ENCODE data around the gene PTPRJ.

DNA sequence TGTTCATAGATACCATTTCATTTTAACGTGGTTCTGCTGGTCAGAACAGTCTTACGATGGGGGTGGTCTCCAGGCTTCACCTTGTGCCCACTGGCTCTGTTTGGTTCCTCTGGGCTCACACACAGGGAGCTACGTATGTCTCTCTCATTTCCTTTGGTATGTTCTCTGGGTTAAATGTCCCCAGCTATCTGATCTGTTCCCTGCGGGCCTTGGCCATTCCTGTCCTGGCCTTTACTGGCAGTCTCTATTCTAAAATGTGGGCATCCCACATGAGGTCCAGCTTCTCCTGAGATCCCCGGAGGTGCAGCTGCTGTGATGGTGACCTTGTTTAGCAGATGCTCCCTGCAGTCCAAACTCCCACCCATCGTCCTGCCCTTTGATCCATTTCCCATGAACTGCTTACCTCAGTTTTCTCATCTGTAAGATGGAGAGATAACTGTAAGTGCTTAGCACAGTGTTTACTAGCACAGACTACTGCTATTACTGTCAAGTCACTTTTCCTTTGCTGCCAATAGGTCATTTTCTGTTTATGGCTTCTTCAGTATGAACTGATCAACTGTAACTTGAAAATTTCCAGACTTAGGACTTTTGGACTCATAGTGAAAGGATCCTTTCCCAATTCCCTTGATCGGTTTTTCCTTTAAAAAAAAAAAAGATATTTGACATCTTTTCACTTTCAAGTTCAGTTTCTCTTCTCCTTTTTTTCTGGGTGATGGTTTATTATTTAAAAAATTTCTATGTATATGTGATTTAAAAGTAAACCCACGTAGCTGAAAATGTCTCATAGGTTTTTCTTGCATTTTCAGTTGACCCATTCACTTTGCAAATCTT, 92.9 kb downstream of the PTPRJ start:
- TF ChIP-seq, protein P1, sequence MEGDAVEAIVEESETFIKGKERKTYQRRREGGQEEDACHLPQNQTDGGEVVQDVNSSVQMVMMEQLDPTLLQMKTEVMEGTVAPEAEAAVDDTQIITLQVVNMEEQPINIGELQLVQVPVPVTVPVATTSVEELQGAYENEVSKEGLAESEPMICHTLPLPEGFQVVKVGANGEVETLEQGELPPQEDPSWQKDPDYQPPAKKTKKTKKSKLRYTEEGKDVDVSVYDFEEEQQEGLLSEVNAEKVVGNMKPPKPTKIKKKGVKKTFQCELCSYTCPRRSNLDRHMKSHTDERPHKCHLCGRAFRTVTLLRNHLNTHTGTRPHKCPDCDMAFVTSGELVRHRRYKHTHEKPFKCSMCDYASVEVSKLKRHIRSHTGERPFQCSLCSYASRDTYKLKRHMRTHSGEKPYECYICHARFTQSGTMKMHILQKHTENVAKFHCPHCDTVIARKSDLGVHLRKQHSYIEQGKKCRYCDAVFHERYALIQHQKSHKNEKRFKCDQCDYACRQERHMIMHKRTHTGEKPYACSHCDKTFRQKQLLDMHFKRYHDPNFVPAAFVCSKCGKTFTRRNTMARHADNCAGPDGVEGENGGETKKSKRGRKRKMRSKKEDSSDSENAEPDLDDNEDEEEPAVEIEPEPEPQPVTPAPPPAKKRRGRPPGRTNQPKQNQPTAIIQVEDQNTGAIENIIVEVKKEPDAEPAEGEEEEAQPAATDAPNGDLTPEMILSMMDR (conservative IDR thresholded peaks at IDR 0.05; ENCODE audit: low read depth, low read length) = no peak
- no peak for TF ChIP-seq EZH2 (IDR thresholded peaks at IDR 0.05; ENCODE audit: borderline replicate concordance, low read depth, low read length, poor library complexity, severe bottlenecking)

Measured in A673 (cell line).